ENCODE results near the gene RAPGEF6. TPM values are rescaled to one million over a fixed set of nuclear protein-coding genes. Genes with fewer than 3 reads are reported as not detected.

Gene RAPGEF6
- total and polyA plus RNA-seq, 2 experiments from 2014 or later: 9.5 to 20.3 TPM

GRCh38 chr5:131682826-131683225 is 47.8 kb upstream of the RAPGEF6 start:
- Histone ChIP-seq H3K4me2 (no peak overlapping the region), H3K4me1 (ENCODE audit: insufficient read depth) (0 out of 2 replicates have a peak, but pooled peaks cover 1% of the 10 kb centered on the region), H3K27me3 (ENCODE audit: insufficient read depth) (no peaks in the 10 kb centered on the region), H3K4me3 (no peak overlapping the region), H3K9me2 (ENCODE audit: insufficient read depth) (no peaks in the 10 kb centered on the region), H2AFZ (no peak overlapping the region), H3K36me3 (ENCODE audit: insufficient read depth) (no peaks in the 10 kb centered on the region), H4K20me1 (replicated peaks; ENCODE audit: insufficient read depth) (no peaks in the 10 kb centered on the region), H3K27ac (ENCODE audit: low read depth) (no peak overlapping the region), H3F3A (replicated peaks; ENCODE audit: low read depth) (no peaks in the 10 kb centered on the region), H3K79me2 (replicated peaks; ENCODE audit: insufficient read depth) (no peaks in the 10 kb centered on the region)
- no peaks in the 10 kb centered on the region for H3K27me3 Mint-ChIP-seq (ENCODE audit: insufficient read depth, low read depth, poor library complexity)
- H3K9me3 Mint-ChIP-seq: no peaks in the 10 kb centered on the region
- ATAC-seq: no peak
- H3K4me3 Mint-ChIP-seq: no peak overlapping the region
- no peaks in the 10 kb centered on the region for H3K36me3 Mint-ChIP-seq (ENCODE audit: low read depth)
- H3K27ac Mint-ChIP-seq: no peak overlapping the region
- TF ChIP-seq ZNF114 (CRISPR knock-in tag; IDR thresholded peaks at IDR 0.05) (no peak), POLR2AphosphoS5 (IDR thresholded peaks at IDR 0.05; ENCODE audit: low read depth) (no peak), JUNB (IDR thresholded peaks at IDR 0.05; ENCODE audit: unreplicated experiment) (no peak), CTCF (conservative IDR thresholded peaks at IDR 0.05; ENCODE audit: low read depth in 2 of 2) (no peak), ETS1 (IDR thresholded peaks at IDR 0.05) (no peak), NANOG (IDR thresholded peaks at IDR 0.05; ENCODE audit: borderline replicate concordance) (no peak), ZNF331 (CRISPR knock-in tag; IDR thresholded peaks at IDR 0.05; ENCODE audit: low read depth) (no peak), STAT1 (IDR thresholded peaks at IDR 0.05; ENCODE audit: unreplicated experiment) (no peak)
- H3K4me1 Mint-ChIP-seq: peaks cover 5% of the 10 kb centered on the region; the same call in 2 of the 3 replicates
- no peak for DNase-seq (ENCODE audit: low spot score)

GRCh38 chr5:131682175-131682574 is 47.1 kb upstream of the RAPGEF6 start:
- no peak for ATAC-seq
- H3K27ac Mint-ChIP-seq: no peak overlapping the region
- TF ChIP-seq EZH2phosphoT487 (IDR thresholded peaks at IDR 0.05; ENCODE audit: unreplicated experiment): no peak
- no peak for TF ChIP-seq ETS1 (IDR thresholded peaks at IDR 0.05)
- no peak for TF ChIP-seq ZNF462 (CRISPR knock-in tag; IDR thresholded peaks at IDR 0.05)
- no peak for TF ChIP-seq EZH2 (IDR thresholded peaks at IDR 0.05; ENCODE audit: low read depth, unreplicated experiment)

More at GRCh38 chr5:131682175-131682574, 47.1 kb upstream of the RAPGEF6 start:
- no peak for DNase-seq (ENCODE audit: low spot score)
- no peak overlapping the region for H2AFZ ChIP-seq
- H3F3A ChIP-seq (replicated peaks; ENCODE audit: low read depth): no peaks in the 10 kb centered on the region
- peaks cover under 1% of the 10 kb centered on the region; the same call in 1 of the 3 replicates for H3K36me3 Mint-ChIP-seq (ENCODE audit: low read depth)
- no peaks in the 10 kb centered on the region for H3K27me3 Mint-ChIP-seq (ENCODE audit: insufficient read depth, low read depth, poor library complexity)
- no peaks in the 10 kb centered on the region for H3K4me1 ChIP-seq (ENCODE audit: insufficient read depth)
- H3K27me3 ChIP-seq (ENCODE audit: insufficient read depth): no peaks in the 10 kb centered on the region
- no peaks in the 10 kb centered on the region for H3K36me3 ChIP-seq (ENCODE audit: insufficient read depth)
- H3K4me1 Mint-ChIP-seq: no peaks in the 10 kb centered on the region
- H3K4me2 ChIP-seq: no peak overlapping the region
- H3K4me3 ChIP-seq: no peak overlapping the region
- peaks cover 1% of the 10 kb centered on the region; the same call in 1 of the 2 replicates for H4K20me1 ChIP-seq (replicated peaks; ENCODE audit: insufficient read depth)
- no peak overlapping the region for H3K4me3 Mint-ChIP-seq
- no peaks in the 10 kb centered on the region for H3K79me2 ChIP-seq (replicated peaks; ENCODE audit: insufficient read depth)
- no peaks in the 10 kb centered on the region for H3K9me2 ChIP-seq (ENCODE audit: insufficient read depth)
- no peak overlapping the region for H3K27ac ChIP-seq (ENCODE audit: low read depth)
- no peaks in the 10 kb centered on the region for H3K9me3 Mint-ChIP-seq

Measured in GM23338 (cell line).